ENCODE data around the gene PCBD1. TPM values are rescaled to one million over a fixed set of nuclear protein-coding genes. Genes with fewer than 3 reads are reported as not detected.

Gene PCBD1
- total RNA-seq, 4 donors from 2014 or later = 15.9 to 37.3 (median 21.3) TPM

GRCh38 chr10:70858759-70859158, 29.6 kb downstream of the PCBD1 start:
- H3K4me3 ChIP-seq (ENCODE audit: low read depth, poor library complexity, severe bottlenecking) = no peak overlapping the region
- intact Hi-C loops (cut with DNase I; ENCODE audit: low total_unique reads) = no loop called here
- TF ChIP-seq POLR2A (IDR thresholded peaks at IDR 0.05) (no peak), CTCF (IDR thresholded peaks at IDR 0.05) (no peak)
- WGBS, 2 donors = 87 to 92% methylated on average over 5 of the region's 5 CpGs
- no peak for DNase-seq (ENCODE audit: low spot score in 2 of 2)

GRCh38 chr10:70856454-70856853, 31.9 kb downstream of the PCBD1 start:
- no peak for TF ChIP-seq CTCF (IDR thresholded peaks at IDR 0.05)
- no peak for TF ChIP-seq POLR2A (IDR thresholded peaks at IDR 0.05)
- intact Hi-C loops (cut with DNase I; ENCODE audit: low total_unique reads) = no loop called here
- DNase-seq (ENCODE audit: low spot score in 2 of 2) = no peak
- H3K4me3 ChIP-seq (ENCODE audit: low read depth, poor library complexity, severe bottlenecking) = no peak overlapping the region
- 79 to 83% methylated on average over 2 of the region's 2 CpGs for WGBS, 2 donors

- 74 to 87% methylated on average over 1 of the region's 1 CpG for WGBS, 2 donors
- intact Hi-C loops (cut with DNase I; ENCODE audit: low total_unique reads) = no loop called here
These were observed 34.9 kb downstream of the PCBD1 start for GRCh38 chr10:70853457-70853856.

GRCh38 chr10:70853038-70853437, 35.3 kb downstream of the PCBD1 start:
- DNase-seq (ENCODE audit: low spot score in 2 of 2) = no peak
- no peak for TF ChIP-seq CTCF (IDR thresholded peaks at IDR 0.05)
- TF ChIP-seq POLR2A (IDR thresholded peaks at IDR 0.05) = no peak
- H3K4me3 ChIP-seq (ENCODE audit: low read depth, poor library complexity, severe bottlenecking) = no peak overlapping the region
- WGBS, 2 donors = 47 to 63% methylated on average over 4 of the region's 4 CpGs
- intact Hi-C loops (cut with DNase I; ENCODE audit: low total_unique reads) = no loop called here

More at GRCh38 chr10:70853457-70853856, 34.9 kb downstream of the PCBD1 start:
- no peak for DNase-seq (ENCODE audit: low spot score in 2 of 2)
- H3K4me3 ChIP-seq (ENCODE audit: low read depth, poor library complexity, severe bottlenecking) = no peak overlapping the region
- no peak for TF ChIP-seq CTCF (IDR thresholded peaks at IDR 0.05)
- TF ChIP-seq POLR2A (IDR thresholded peaks at IDR 0.05) = no peak

GRCh38 chr10:70851597-70852475, 36.5 kb downstream of the PCBD1 start:
- no peak overlapping the region for H3K4me3 ChIP-seq (ENCODE audit: low read depth, poor library complexity, severe bottlenecking)
- TF ChIP-seq CTCF (IDR thresholded peaks at IDR 0.05) (no peak), POLR2A (IDR thresholded peaks at IDR 0.05) (no peak)
- intact Hi-C loops (cut with DNase I; ENCODE audit: low total_unique reads) = no loop called here

More at GRCh38 chr10:70851597-70852475, 36.5 kb downstream of the PCBD1 start:
- DNase-seq (ENCODE audit: low spot score in 2 of 2) = no peak
- WGBS, 2 donors = 69 to 77% methylated on average over 5 of the region's 5 CpGs

Data from lower leg skin (tissue), 4 donors.